Loucy (cell line): ENCODE results near the gene SMOC2.

ENCODE experiments used
- H2AFZ ChIP-seq: fragments of 200-600 bp; sonication (generic); 2 replicates; pipeline ENCODE4 v1.6.0; 2016; ENCODE audit warnings: antibody characterized with exemption, mild to moderate bottlenecking, low read length, moderate library complexity
- H3F3A ChIP-seq: fragments of 200-600 bp; 2 replicates; pipeline ENCODE4 v1.6.0; 2016; ENCODE audit warnings: antibody characterized with exemption, low read depth, mild to moderate bottlenecking
- H3K27me3 ChIP-seq: fragments of 200-600 bp; sonication (generic); 2 replicates; pipeline ENCODE4 v1.6.1; 2014; ENCODE audit warnings: low read length, mild to moderate bottlenecking; ENCODE audit not compliant: insufficient read depth, poor library complexity, severe bottlenecking
- H3K36me3 ChIP-seq: fragments of 200-600 bp; sonication (generic); 2 replicates; pipeline ENCODE4 v1.6.1; 2016; ENCODE audit warnings: low read length; ENCODE audit not compliant: insufficient read depth
- H3K4me1 ChIP-seq: fragments of 200-600 bp; sonication (generic); 2 replicates; pipeline ENCODE4 v1.5.1; 2014; ENCODE audit warnings: low read length, mild to moderate bottlenecking; ENCODE audit not compliant: insufficient read depth, poor library complexity, severe bottlenecking
- H3K4me2 ChIP-seq: fragments of 200-600 bp; sonication (generic); 2 replicates; pipeline ENCODE4 v1.6.0; 2014; ENCODE audit warnings: antibody characterized with exemption, low read length, low read depth, mild to moderate bottlenecking; ENCODE audit not compliant: poor library complexity, severe bottlenecking
- H3K4me3 ChIP-seq: fragments of 200-600 bp; sonication (generic); 2 replicates; pipeline ENCODE4 v1.5.1; 2014; ENCODE audit warnings: low read length, mild to moderate bottlenecking, mixed read lengths; ENCODE audit not compliant: poor library complexity, severe bottlenecking
- H3K79me2 ChIP-seq: fragments of 200-600 bp; sonication (generic); 2 replicates; pipeline ENCODE4 v1.6.1; 2014; ENCODE audit warnings: low read length; ENCODE audit not compliant: insufficient read depth
- H3K9ac ChIP-seq: fragments of 200-600 bp; sonication (generic); 2 replicates; pipeline ENCODE4 v1.6.0; 2014; ENCODE audit warnings: mild to moderate bottlenecking, low read depth, low read length, moderate library complexity; ENCODE audit not compliant: poor library complexity, severe bottlenecking
- H3K9me2 ChIP-seq: fragments of 200-600 bp; sonication (generic); replicated peaks from 2 replicates; pipeline ENCODE4 v1.6.1; 2016; ENCODE audit warnings: low read depth, low read length, mixed read lengths
- H3K9me3 ChIP-seq: fragments of 200-600 bp; sonication (generic); 2 replicates; pipeline ENCODE4 v1.6.1; 2014; ENCODE audit warnings: mild to moderate bottlenecking, antibody characterized with exemption, low read length, low read depth; ENCODE audit not compliant: insufficient read depth
- H4K20me1 ChIP-seq: fragments of 200-600 bp; sonication (generic); 2 replicates; pipeline ENCODE4 v1.6.0; 2014; ENCODE audit warnings: antibody characterized with exemption, low read length, mild to moderate bottlenecking; ENCODE audit not compliant: insufficient read depth, poor library complexity, severe bottlenecking
- EZH2phosphoT487 ChIP-seq: fragments of 200-600 bp; IDR thresholded peaks from 2 replicates; pipeline ENCODE4 v1.6.1; 2018; ENCODE audit warnings: antibody characterized with exemption, mild to moderate bottlenecking, moderate library complexity, borderline replicate concordance
- TF ChIP-seq, protein P1 (sequence below): fragments of 200-600 bp; sonication (generic); conservative IDR thresholded peaks from 2 replicates; pipeline ENCODE4 v1.5.1; 2014; ENCODE audit warnings: mild to moderate bottlenecking, antibody characterized with exemption, low read length

SMOC2 gene

DNA sequence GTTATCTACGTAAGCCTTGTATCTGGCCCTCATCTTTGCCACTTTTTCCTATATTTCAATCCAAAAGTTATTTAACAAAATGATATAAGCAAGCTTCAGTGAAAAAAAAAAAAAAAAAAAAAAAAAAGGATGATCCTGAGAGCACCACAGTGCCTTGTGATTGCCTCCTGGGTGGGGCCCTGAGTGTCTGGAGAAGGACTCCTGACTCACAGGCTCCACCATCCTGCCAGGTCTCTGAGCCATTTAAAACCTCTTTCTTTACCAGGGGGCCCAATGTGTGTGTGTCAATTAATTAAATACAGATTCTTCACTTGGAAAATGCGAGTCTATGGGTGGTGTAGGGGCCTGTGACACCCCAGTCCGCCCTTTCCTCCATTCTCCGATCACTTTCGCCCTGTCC lies 105.2 kb downstream of the SMOC2 start:
- H2AFZ ChIP-seq, result no peak overlapping the region
- H3F3A ChIP-seq, result no peaks in the 10 kb centered on the region
- no peak overlapping the region for H3K4me2 ChIP-seq
- no peaks in the 10 kb centered on the region for H3K9me2 ChIP-seq
- H3K4me3 ChIP-seq, result no peak overlapping the region
- H3K79me2 ChIP-seq, result no peaks in the 10 kb centered on the region
- TF ChIP-seq, protein P1, sequence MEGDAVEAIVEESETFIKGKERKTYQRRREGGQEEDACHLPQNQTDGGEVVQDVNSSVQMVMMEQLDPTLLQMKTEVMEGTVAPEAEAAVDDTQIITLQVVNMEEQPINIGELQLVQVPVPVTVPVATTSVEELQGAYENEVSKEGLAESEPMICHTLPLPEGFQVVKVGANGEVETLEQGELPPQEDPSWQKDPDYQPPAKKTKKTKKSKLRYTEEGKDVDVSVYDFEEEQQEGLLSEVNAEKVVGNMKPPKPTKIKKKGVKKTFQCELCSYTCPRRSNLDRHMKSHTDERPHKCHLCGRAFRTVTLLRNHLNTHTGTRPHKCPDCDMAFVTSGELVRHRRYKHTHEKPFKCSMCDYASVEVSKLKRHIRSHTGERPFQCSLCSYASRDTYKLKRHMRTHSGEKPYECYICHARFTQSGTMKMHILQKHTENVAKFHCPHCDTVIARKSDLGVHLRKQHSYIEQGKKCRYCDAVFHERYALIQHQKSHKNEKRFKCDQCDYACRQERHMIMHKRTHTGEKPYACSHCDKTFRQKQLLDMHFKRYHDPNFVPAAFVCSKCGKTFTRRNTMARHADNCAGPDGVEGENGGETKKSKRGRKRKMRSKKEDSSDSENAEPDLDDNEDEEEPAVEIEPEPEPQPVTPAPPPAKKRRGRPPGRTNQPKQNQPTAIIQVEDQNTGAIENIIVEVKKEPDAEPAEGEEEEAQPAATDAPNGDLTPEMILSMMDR, result no peak
- no peak for TF ChIP-seq EZH2phosphoT487
- no peaks in the 10 kb centered on the region for H3K4me1 ChIP-seq
- H3K9me3 ChIP-seq, result peaks cover under 1% of the 10 kb centered on the region; the same call in 1 of the 2 replicates
- H4K20me1 ChIP-seq, result no peaks in the 10 kb centered on the region
- H3K27me3 ChIP-seq, result no peaks in the 10 kb centered on the region
- no peaks in the 10 kb centered on the region for H3K36me3 ChIP-seq
- H3K9ac ChIP-seq, result no peak overlapping the region

DNA sequence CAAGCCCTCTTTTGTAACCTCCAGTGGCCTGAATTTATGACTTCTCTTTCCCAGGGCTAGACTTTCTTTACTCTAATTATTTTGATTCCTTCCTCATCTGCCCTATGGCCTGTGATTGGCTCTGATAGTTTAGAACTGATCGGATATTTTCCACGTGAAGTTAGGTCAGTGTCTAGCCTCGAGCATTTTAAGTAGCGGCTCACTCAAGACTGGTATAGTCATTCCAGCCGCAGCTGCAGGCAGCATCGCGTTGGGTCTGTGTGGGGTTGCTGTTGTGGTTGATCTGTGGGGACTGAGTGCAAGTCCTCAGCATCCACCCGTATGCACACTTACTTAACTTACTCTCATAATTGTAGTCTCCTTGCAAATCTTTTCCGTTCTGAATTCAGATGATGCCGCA lies 105.7 kb downstream of the SMOC2 start:
- Histone ChIP-seq H3K4me1 (no peaks in the 10 kb centered on the region), H3K9me3 (peaks cover 2% of the 10 kb centered on the region; the same call in 1 of the 2 replicates), H3K4me3 (no peak overlapping the region), H2AFZ (no peak overlapping the region), H3K36me3 (no peaks in the 10 kb centered on the region), H3K79me2 (no peaks in the 10 kb centered on the region), H3K9ac (no peak overlapping the region), H3K27me3 (no peaks in the 10 kb centered on the region), H3F3A (no peaks in the 10 kb centered on the region), H3K4me2 (no peak overlapping the region), H3K9me2 (no peaks in the 10 kb centered on the region), H4K20me1 (no peaks in the 10 kb centered on the region)
- TF ChIP-seq, protein P1, result no peak
- TF ChIP-seq EZH2phosphoT487, result no peak

DNA sequence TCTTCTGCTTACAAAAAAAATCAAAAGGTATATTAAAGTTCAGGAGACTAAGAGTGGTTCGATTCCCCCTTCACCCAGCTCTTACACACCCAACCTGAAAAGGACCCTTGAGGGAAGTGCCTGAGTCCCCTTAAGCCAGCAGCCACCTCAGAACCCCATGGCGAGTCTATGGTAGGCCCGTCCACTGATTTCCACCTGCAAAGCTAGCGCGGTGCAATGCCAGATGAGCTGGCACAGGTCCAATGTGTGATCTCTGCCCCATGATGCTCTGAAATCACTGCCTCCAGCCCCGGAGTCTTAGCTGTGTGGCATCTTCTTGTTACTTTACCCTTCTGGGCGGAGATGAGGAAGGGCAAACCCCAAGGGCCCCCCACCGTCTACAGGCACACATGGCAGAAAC lies 109.3 kb downstream of the SMOC2 start:
- no peak overlapping the region for H3K9ac ChIP-seq
- H3K9me2 ChIP-seq, result no peaks in the 10 kb centered on the region
- H3K27me3 ChIP-seq, result no peaks in the 10 kb centered on the region
- TF ChIP-seq EZH2phosphoT487, result no peak
- TF ChIP-seq, protein P1, result no peak
- H3K9me3 ChIP-seq, result peaks cover 4% of the 10 kb centered on the region; the same call in 1 of the 2 replicates
- no peaks in the 10 kb centered on the region for H3K4me1 ChIP-seq
- H2AFZ ChIP-seq, result no peak overlapping the region
- H3K36me3 ChIP-seq, result no peaks in the 10 kb centered on the region
- H4K20me1 ChIP-seq, result no peaks in the 10 kb centered on the region
- H3K4me2 ChIP-seq, result no peak overlapping the region
- no peaks in the 10 kb centered on the region for H3F3A ChIP-seq
- H3K4me3 ChIP-seq, result no peak overlapping the region
- H3K79me2 ChIP-seq, result no peaks in the 10 kb centered on the region
